Eye (tissue), 1 donor: ENCODE results near the gene HRH3.

Experiments
- DNase-seq: peaks from one replicate; pipeline ENCODE4 v3.0.0-alpha.2; 2015

HRH3 gene

GRCh38 chr20:62228982-62229545 lies 9.0 kb upstream of the HRH3 start:
- no peak for DNase-seq

GRCh38 chr20:62227977-62228958 lies 8.2 kb upstream of the HRH3 start:
- DNase-seq: no peak

GRCh38 chr20:62227591-62227976 lies 7.5 kb upstream of the HRH3 start:
- no peak for DNase-seq

GRCh38 chr20:62226707-62227590 lies 6.9 kb upstream of the HRH3 start:
- no peak for DNase-seq

GRCh38 chr20:62225820-62226635 lies 6.0 kb upstream of the HRH3 start:
- DNase-seq: no peak

GRCh38 chr20:62225026-62225425 lies 4.9 kb upstream of the HRH3 start:
- DNase-seq: no peak

GRCh38 chr20:62224113-62224855 lies 4.2 kb upstream of the HRH3 start:
- no peak for DNase-seq

- DNase-seq: no peak
Measured at GRCh38 chr20:62223571-62223970, 3.5 kb upstream of the HRH3 start.

GRCh38 chr20:62222972-62223371 lies 2.9 kb upstream of the HRH3 start:
- DNase-seq: no peak

GRCh38 chr20:62222266-62222850 lies 2.3 kb upstream of the HRH3 start:
- no peak for DNase-seq

GRCh38 chr20:62220666-62221568 lies 839 bp upstream of the HRH3 start:
- DNase-seq: peak; percentile 59

GRCh38 chr20:62219101-62219991 lies 732 bp downstream of the HRH3 start:
- DNase-seq: peak; percentile 60

GRCh38 chr20:62217913-62218773 lies 1.9 kb downstream of the HRH3 start:
- DNase-seq: no peak

- DNase-seq: no peak
Measured at GRCh38 chr20:62216636-62217566, 3.2 kb downstream of the HRH3 start.

- DNase-seq: no peak
Measured at GRCh38 chr20:62215991-62216635, 4.0 kb downstream of the HRH3 start.
